ENCODE measurements around the gene CDKL5.

The CDKL5 gene

GRCh38 chrX:18542905-18543304 lies 117.5 kb downstream of the CDKL5 start:
- Histone ChIP-seq H3K9ac (ENCODE audit: low read length) (no peak overlapping the region), H3K4me1 (ENCODE audit: control insufficient read depth, insufficient read depth, low read length) (no peaks in the 10 kb centered on the region), H3K27me3 (replicated peaks; ENCODE audit: control insufficient read depth, insufficient read depth, low read length) (peaks cover 3% of the 10 kb centered on the region), H3K9me3 (ENCODE audit: control insufficient read depth, low read length) (peaks cover 12% of the 10 kb centered on the region), H3K4me3 (ENCODE audit: low read length) (no peak overlapping the region), H3K36me3 (ENCODE audit: control insufficient read depth, insufficient read depth, low read length, severe bottlenecking) (no peaks in the 10 kb centered on the region)
- DNase-seq (ENCODE audit: low read depth): no peak

GRCh38 chrX:18543738-18544137 lies 118.3 kb downstream of the CDKL5 start:
- H3K36me3 ChIP-seq (ENCODE audit: control insufficient read depth, insufficient read depth, low read length, severe bottlenecking): no peaks in the 10 kb centered on the region
- DNase-seq (ENCODE audit: low read depth): no peak
- H3K27me3 ChIP-seq (replicated peaks; ENCODE audit: control insufficient read depth, insufficient read depth, low read length): peaks cover 3% of the 10 kb centered on the region
- H3K9ac ChIP-seq (ENCODE audit: low read length): no peak overlapping the region
- H3K9me3 ChIP-seq (ENCODE audit: control insufficient read depth, low read length): peaks cover 9% of the 10 kb centered on the region
- H3K4me3 ChIP-seq (ENCODE audit: low read length): no peak overlapping the region
- no peaks in the 10 kb centered on the region for H3K4me1 ChIP-seq (ENCODE audit: control insufficient read depth, insufficient read depth, low read length)

GRCh38 chrX:18545771-18546170 lies 120.4 kb downstream of the CDKL5 start:
- DNase-seq (ENCODE audit: low read depth): no peak
- no peak overlapping the region for H3K4me3 ChIP-seq (ENCODE audit: low read length)
- peaks cover 3% of the 10 kb centered on the region for H3K27me3 ChIP-seq (replicated peaks; ENCODE audit: control insufficient read depth, insufficient read depth, low read length)
- H3K9me3 ChIP-seq (ENCODE audit: control insufficient read depth, low read length): no peaks in the 10 kb centered on the region
- no peaks in the 10 kb centered on the region for H3K36me3 ChIP-seq (ENCODE audit: control insufficient read depth, insufficient read depth, low read length, severe bottlenecking)
- H3K9ac ChIP-seq (ENCODE audit: low read length): no peak overlapping the region
- no peaks in the 10 kb centered on the region for H3K4me1 ChIP-seq (ENCODE audit: control insufficient read depth, insufficient read depth, low read length)

- peaks cover 9% of the 10 kb centered on the region for H3K27me3 ChIP-seq (replicated peaks; ENCODE audit: control insufficient read depth, insufficient read depth, low read length)
- no peaks in the 10 kb centered on the region for H3K36me3 ChIP-seq (ENCODE audit: control insufficient read depth, insufficient read depth, low read length, severe bottlenecking)
- no peaks in the 10 kb centered on the region for H3K4me1 ChIP-seq (ENCODE audit: control insufficient read depth, insufficient read depth, low read length)
- no peaks in the 10 kb centered on the region for H3K9me3 ChIP-seq (ENCODE audit: control insufficient read depth, low read length)
- H3K4me3 ChIP-seq (ENCODE audit: low read length): no peak overlapping the region
- DNase-seq (ENCODE audit: low read depth): no peak
- no peak overlapping the region for H3K9ac ChIP-seq (ENCODE audit: low read length)
These were observed 123.6 kb downstream of the CDKL5 start for GRCh38 chrX:18548996-18549395.

- H3K27me3 ChIP-seq (replicated peaks; ENCODE audit: control insufficient read depth, insufficient read depth, low read length): peaks cover 9% of the 10 kb centered on the region
- no peak overlapping the region for H3K9ac ChIP-seq (ENCODE audit: low read length)
- H3K36me3 ChIP-seq (ENCODE audit: control insufficient read depth, insufficient read depth, low read length, severe bottlenecking): no peaks in the 10 kb centered on the region
- no peak overlapping the region for H3K4me3 ChIP-seq (ENCODE audit: low read length)
- no peaks in the 10 kb centered on the region for H3K9me3 ChIP-seq (ENCODE audit: control insufficient read depth, low read length)
- DNase-seq (ENCODE audit: low read depth): no peak
- no peaks in the 10 kb centered on the region for H3K4me1 ChIP-seq (ENCODE audit: control insufficient read depth, insufficient read depth, low read length)
These were observed 124.2 kb downstream of the CDKL5 start for GRCh38 chrX:18549643-18550042.

GRCh38 chrX:18557879-18558278 lies 132.5 kb downstream of the CDKL5 start:
- no peak overlapping the region for H3K4me3 ChIP-seq (ENCODE audit: low read length)
- H3K9ac ChIP-seq (ENCODE audit: low read length): no peak overlapping the region
- H3K9me3 ChIP-seq (ENCODE audit: control insufficient read depth, low read length): no peaks in the 10 kb centered on the region
- H3K4me1 ChIP-seq (ENCODE audit: control insufficient read depth, insufficient read depth, low read length): no peaks in the 10 kb centered on the region
- peaks cover 2% of the 10 kb centered on the region for H3K27me3 ChIP-seq (replicated peaks; ENCODE audit: control insufficient read depth, insufficient read depth, low read length)
- DNase-seq (ENCODE audit: low read depth): no peak
- H3K36me3 ChIP-seq (ENCODE audit: control insufficient read depth, insufficient read depth, low read length, severe bottlenecking): no peaks in the 10 kb centered on the region

- peak; percentile 6 for DNase-seq (ENCODE audit: low read depth)
- Histone ChIP-seq H3K9me3 (ENCODE audit: control insufficient read depth, low read length) (no peaks in the 10 kb centered on the region), H3K4me1 (ENCODE audit: control insufficient read depth, insufficient read depth, low read length) (no peaks in the 10 kb centered on the region), H3K36me3 (ENCODE audit: control insufficient read depth, insufficient read depth, low read length, severe bottlenecking) (no peaks in the 10 kb centered on the region), H3K9ac (ENCODE audit: low read length) (no peak overlapping the region), H3K27me3 (replicated peaks; ENCODE audit: control insufficient read depth, insufficient read depth, low read length) (no peaks in the 10 kb centered on the region), H3K4me3 (ENCODE audit: low read length) (no peak overlapping the region)
These were observed 133.4 kb downstream of the CDKL5 start for GRCh38 chrX:18558799-18559198.

GRCh38 chrX:18561020-18561419 lies 135.6 kb downstream of the CDKL5 start:
- no peaks in the 10 kb centered on the region for H3K36me3 ChIP-seq (ENCODE audit: control insufficient read depth, insufficient read depth, low read length, severe bottlenecking)
- no peak overlapping the region for H3K9ac ChIP-seq (ENCODE audit: low read length)
- H3K4me1 ChIP-seq (ENCODE audit: control insufficient read depth, insufficient read depth, low read length): no peaks in the 10 kb centered on the region
- no peak for DNase-seq (ENCODE audit: low read depth)
- no peak overlapping the region for H3K4me3 ChIP-seq (ENCODE audit: low read length)
- no peaks in the 10 kb centered on the region for H3K27me3 ChIP-seq (replicated peaks; ENCODE audit: control insufficient read depth, insufficient read depth, low read length)
- H3K9me3 ChIP-seq (ENCODE audit: control insufficient read depth, low read length): no peaks in the 10 kb centered on the region

- Histone ChIP-seq H3K4me1 (ENCODE audit: control insufficient read depth, insufficient read depth, low read length) (no peaks in the 10 kb centered on the region), H3K4me3 (ENCODE audit: low read length) (no peak overlapping the region), H3K9ac (ENCODE audit: low read length) (no peak overlapping the region), H3K36me3 (ENCODE audit: control insufficient read depth, insufficient read depth, low read length, severe bottlenecking) (no peaks in the 10 kb centered on the region), H3K27me3 (replicated peaks; ENCODE audit: control insufficient read depth, insufficient read depth, low read length) (no peaks in the 10 kb centered on the region), H3K9me3 (ENCODE audit: control insufficient read depth, low read length) (no peaks in the 10 kb centered on the region)
- DNase-seq (ENCODE audit: low read depth): no peak
These were observed 140.3 kb downstream of the CDKL5 start for GRCh38 chrX:18565727-18566126.

GRCh38 chrX:18566748-18567147 lies 141.3 kb downstream of the CDKL5 start:
- Histone ChIP-seq H3K4me3 (ENCODE audit: low read length) (no peak overlapping the region), H3K9me3 (ENCODE audit: control insufficient read depth, low read length) (no peaks in the 10 kb centered on the region), H3K4me1 (ENCODE audit: control insufficient read depth, insufficient read depth, low read length) (no peaks in the 10 kb centered on the region), H3K27me3 (replicated peaks; ENCODE audit: control insufficient read depth, insufficient read depth, low read length) (no peaks in the 10 kb centered on the region), H3K36me3 (ENCODE audit: control insufficient read depth, insufficient read depth, low read length, severe bottlenecking) (no peaks in the 10 kb centered on the region), H3K9ac (ENCODE audit: low read length) (no peak overlapping the region)
- DNase-seq (ENCODE audit: low read depth): no peak

- Histone ChIP-seq H3K4me1 (ENCODE audit: control insufficient read depth, insufficient read depth, low read length) (peaks cover 3% of the 10 kb centered on the region), H3K36me3 (ENCODE audit: control insufficient read depth, insufficient read depth, low read length, severe bottlenecking) (no peaks in the 10 kb centered on the region), H3K9me3 (ENCODE audit: control insufficient read depth, low read length) (no peaks in the 10 kb centered on the region), H3K9ac (ENCODE audit: low read length) (no peak overlapping the region), H3K4me3 (ENCODE audit: low read length) (no peak overlapping the region), H3K27me3 (replicated peaks; ENCODE audit: control insufficient read depth, insufficient read depth, low read length) (no peaks in the 10 kb centered on the region)
- DNase-seq (ENCODE audit: low read depth): no peak
These were observed 148.1 kb downstream of the CDKL5 start for GRCh38 chrX:18573556-18573955.

GRCh38 chrX:18574591-18574990 lies 149.2 kb downstream of the CDKL5 start:
- peak; percentile 66 for DNase-seq (ENCODE audit: low read depth)
- H3K36me3 ChIP-seq (ENCODE audit: control insufficient read depth, insufficient read depth, low read length, severe bottlenecking): no peaks in the 10 kb centered on the region
- no peaks in the 10 kb centered on the region for H3K27me3 ChIP-seq (replicated peaks; ENCODE audit: control insufficient read depth, insufficient read depth, low read length)
- peaks cover 3% of the 10 kb centered on the region for H3K4me1 ChIP-seq (ENCODE audit: control insufficient read depth, insufficient read depth, low read length)
- no peak overlapping the region for H3K4me3 ChIP-seq (ENCODE audit: low read length)
- no peak overlapping the region for H3K9ac ChIP-seq (ENCODE audit: low read length)
- no peaks in the 10 kb centered on the region for H3K9me3 ChIP-seq (ENCODE audit: control insufficient read depth, low read length)
